GM12878 (cell line): Measurements from ENCODE around the gene VWA3A. TPM values are rescaled to one million over a fixed set of nuclear protein-coding genes. Genes with fewer than 3 reads are reported as not detected.

Experiments
- ATAC-seq: fragments of 200-7000 bp; cut with Tn5 transposase; 3 replicates; pipeline ENCODE4 v1.9.1; 2020; ENCODE audit warnings: mild to moderate bottlenecking, moderate library complexity
- BruUV-seq: library from RNA; stranded (reverse); fragments of 400-500 nt; replicated peaks from 2 replicates; lab custom pipeline; 2021; lab: Mats Ljungman, UMichigan
- CTCF ChIA-PET: fragments of 300-600 bp; sonication (Branson Sonifier 250); formaldehyde crosslinking; extraction: SDS; loops from one replicate; lab custom pipeline; 2021; ENCODE audit warnings: inconsistent platforms; lab: Yijun Ruan, JAX
- POLR2A ChIA-PET: fragments of 350-600 bp; formaldehyde crosslinking; extraction: SDS; loops from one replicate; lab custom pipeline; 2021; ENCODE audit warnings: inconsistent platforms; lab: Charles Lee
- RAD21 ChIA-PET: fragments of 300-600 bp; sonication (Branson Sonifier 250); formaldehyde crosslinking; loops from one replicate; lab custom pipeline; 2023; ENCODE audit warnings: antibody characterized with exemption; ENCODE audit not compliant: unreplicated experiment; lab: Charles Lee
- SMC1A ChIA-PET: fragments of 300-600 bp; sonication (Branson Sonifier 250); formaldehyde crosslinking; loops from one replicate; lab custom pipeline; 2023; ENCODE audit not compliant: unreplicated experiment, uncharacterized antibody; lab: Charles Lee
- DNase-seq: peaks from one replicate; pipeline ENCODE4 v3.0.0-alpha.2; 2011; ENCODE audit warnings: low read depth, low spot score
- FAIRE-seq: peaks from 3 replicates; lab custom pipeline; 2011; peaks lifted over from hg19 to GRCh38; lab: Jason Lieb, UNC
- H2AFZ ChIP-seq: 2 replicates; pipeline ENCODE4 v1.6.0; 2011; ENCODE audit warnings: low read depth, low read length, control low read depth; ENCODE audit not compliant: control insufficient read depth
- H3K27ac ChIP-seq: 2 replicates; pipeline ENCODE4 v1.5.1; 2011; ENCODE audit warnings: control low read depth; ENCODE audit not compliant: control insufficient read depth, insufficient read depth
- H3K27me3 ChIP-seq, 2 experiments: replicated peaks in 1 of 2; 2 replicates each; pipeline versions ENCODE4 v1.6.0 to v1.6.1; 2011; ENCODE audit warnings: low read length in 1 of 2; ENCODE audit not compliant: control insufficient read depth in 2 of 2, insufficient read depth in 2 of 2
- H3K36me3 ChIP-seq, 2 experiments: 2 replicates each; pipeline ENCODE4 v1.5.1; 2011; ENCODE audit warnings: low read length in 1 of 2; ENCODE audit not compliant: control insufficient read depth in 2 of 2, insufficient read depth in 2 of 2
- H3K4me1 ChIP-seq: 2 replicates; pipeline ENCODE4 v1.6.1; 2011; ENCODE audit warnings: mild to moderate bottlenecking, low read length, moderate library complexity, mixed read lengths; ENCODE audit not compliant: control insufficient read depth, insufficient read depth
- H3K4me2 ChIP-seq: 2 replicates; pipeline ENCODE4 v1.6.0; 2011; ENCODE audit warnings: control low read depth; ENCODE audit not compliant: control insufficient read depth, insufficient read depth
- H3K4me3 ChIP-seq: fragments of 200-600 bp; sonication (generic); 2 replicates; pipeline ENCODE4 v1.5.1; 2016
- H3K79me2 ChIP-seq: 2 replicates; pipeline ENCODE4 v1.6.0; 2011; ENCODE audit warnings: low read length; ENCODE audit not compliant: control insufficient read depth, insufficient read depth
- H3K9ac ChIP-seq: 2 replicates; pipeline ENCODE4 v1.8.0; 2011; ENCODE audit warnings: low read length, control low read depth, mixed read lengths; ENCODE audit not compliant: control insufficient read depth, insufficient read depth
- H3K9me3 ChIP-seq: replicated peaks from 3 replicates; pipeline ENCODE4 v1.5.1; 2011; ENCODE audit warnings: mild to moderate bottlenecking, low read length; ENCODE audit not compliant: control insufficient read depth, insufficient read depth
- H4K20me1 ChIP-seq: 2 replicates; pipeline ENCODE4 v1.6.0; 2011; ENCODE audit not compliant: control insufficient read depth, insufficient read depth
- CBFB ChIP-seq: IDR thresholded peaks from 2 replicates; pipeline ENCODE4 v1.6.1; 2016; ENCODE audit warnings: antibody characterized with exemption, low read depth
- CTCF ChIP-seq, 3 experiments: IDR thresholded peaks in 2 of 3; conservative IDR thresholded peaks in 1 of 3; 2 replicates each; pipeline ENCODE4 v1.5.1; 2011; ENCODE audit warnings: low read depth in 3 of 3, low read length in 3 of 3, mild to moderate bottlenecking in 3 of 3, control low read depth in 2 of 3, moderate library complexity in 2 of 3, inconsistent platforms in 1 of 3, mixed read lengths in 1 of 3; ENCODE audit not compliant: control insufficient read depth in 2 of 3, insufficient read depth in 1 of 3; ENCODE audit errors: extremely low read depth in 1 of 3
- FOS ChIP-seq: IDR thresholded peaks from 3 replicates; pipeline ENCODE4 v1.6.1; 2011; ENCODE audit warnings: borderline replicate concordance; ENCODE audit not compliant: insufficient read length; ENCODE audit errors: extremely low read depth
- IRF5 ChIP-seq: fragments of 450-650 bp; IDR thresholded peaks from 2 replicates; pipeline ENCODE4 v1.6.1; 2017; ENCODE audit warnings: borderline replicate concordance
- MTA3 ChIP-seq: IDR thresholded peaks from 2 replicates; pipeline ENCODE4 v1.6.1; 2012; ENCODE audit warnings: low read length, inconsistent platforms, borderline replicate concordance
- NR2F1 ChIP-seq: fragments of 450-650 bp; conservative IDR thresholded peaks from 2 replicates; pipeline ENCODE4 v1.6.1; 2017; ENCODE audit warnings: mild to moderate bottlenecking
- SKIL ChIP-seq: fragments of 450-650 bp; IDR thresholded peaks from 2 replicates; pipeline ENCODE4 v1.6.1; 2017; ENCODE audit warnings: mild to moderate bottlenecking, low read depth, inconsistent platforms; ENCODE audit not compliant: poor library complexity, severe bottlenecking
- TCF3 ChIP-seq: IDR thresholded peaks from 2 replicates; pipeline ENCODE4 v1.6.1; 2012; ENCODE audit warnings: low read depth, mild to moderate bottlenecking, low read length, borderline replicate concordance; ENCODE audit not compliant: insufficient read depth
- WGBS: methylation state at CpG from one replicate; pipeline ENCODE4 v1.1.6; 2016; ENCODE audit warnings: low lambda C conversion rate; ENCODE audit not compliant: insufficient replicate concordance, insufficient coverage; ENCODE audit errors: missing lambda C conversion rate; 5-methylcytosine and 5-hydroxymethylcytosine counted together
- in situ Hi-C: fragments of 300-500 bp; cut with MboI; formaldehyde crosslinking; loops from 9 replicates; pipeline ENCODE4 v1.14.3; 2018; ENCODE audit warnings: mixed read lengths
- intact Hi-C: fragments of 100-400 bp; cut with micrococcal nuclease; formaldehyde crosslinking; loops from one replicate; pipeline ENCODE4 v1.14.2; 2022; ENCODE audit not compliant: unreplicated experiment
- polyA plus RNA-seq, 11 experiments: library from polyadenylated mRNA; depleted of rRNA in 4 of 11; unstranded in 6 of 11; stranded (reverse) in 5 of 11; fragments of >200 nt; fragmentation: Nextera tagmentation in 4 of 11; fragmentation: Illumina TruSeq in 1 of 11; extraction: Ambion mirVana in 4 of 11; extraction: Trizol in 1 of 11; gene quantifications; 1 replicate in 1 of 11; 2 replicates in 10 of 11; pipeline versions ENCODE4 v1.2.1 to v1.2.3, GENCODE V29; 2011 to 2016; ENCODE audit warnings: inconsistent platforms in 2 of 11, missing spikeins in 2 of 11, low read depth in 1 of 11
- total RNA-seq, 4 experiments: library from RNA; depleted of rRNA in 3 of 4; stranded (reverse); fragments of >200 nt in 3 of 4; fragmentation: Illumina TruSeq in 1 of 4; extraction: Trizol in 1 of 4; gene quantifications; 2 replicates each; pipeline versions ENCODE4 v1.2.1 to v1.2.3, GENCODE V29; 2013 to 2021

Gene VWA3A
- total and polyA plus RNA-seq, 10 of the 15 experiments (the other 5 are each of a cell fraction or from before 2014, with no cell fraction given): 0.01 TPM; not detected in 9

- no peak for TF ChIP-seq SKIL
- TF ChIP-seq CBFB: no peak
- no peak for TF ChIP-seq IRF5
- TF ChIP-seq NR2F1: no peak
Measured at GRCh38 chr16:22139732-22140131, 47.4 kb downstream of the VWA3A start (continued).

- ATAC-seq: peak; percentile 74
- Histone ChIP-seq H3K9ac (no peak overlapping the region), H3K4me2 (no peak overlapping the region), H3K4me3 (no peak overlapping the region), H3K4me1 (no peaks in the 10 kb centered on the region), H3K27ac (no peak overlapping the region)
- CTCF ChIA-PET: interaction anchor here (0.6 to 1.8 kb wide), 7 partner anchors 12 to 142 kb away, joined by 3 to 7 read pairs (median 4); partner anchors contain the start of gene MOSMO
- in situ Hi-C loops: no loop called here
- WGBS: 0% methylated on average over 1 of the region's 1 CpG
- POLR2A ChIA-PET: no interaction called here
- no peak for TF ChIP-seq MTA3
- TF ChIP-seq TCF3: no peak
- TF ChIP-seq NR2F1: no peak
- TF ChIP-seq CTCF (IDR thresholded peaks at IDR 0.05 in 2 of 3, conservative IDR thresholded peaks at IDR 0.05 in 1 of 3; ENCODE audit: control insufficient read depth in 2 of 3, extremely low read depth in 1 of 3, insufficient read depth in 1 of 3, low read depth in 3 of 3, low read length in 3 of 3): peak; percentile 11 to 46 (median 32); a peak in 4 of 6 replicates
- TF ChIP-seq FOS: no peak
- TF ChIP-seq, all 136 proteins: peak for 1
- intact Hi-C loops: no loop called here
- Histone ChIP-seq H2AFZ (no peak overlapping the region), H3K79me2 (no peaks in the 10 kb centered on the region), H3K36me3 (no peaks in the 10 kb centered on the region), H4K20me1 (no peaks in the 10 kb centered on the region), H3K27me3 (peaks cover 0 to 3% of the 10 kb centered on the region in 2 experiments; a peak in 2 of 4 replicates), H3K9me3 (no peaks in the 10 kb centered on the region)
- SMC1A ChIA-PET: interaction anchor here (1.1 to 1.5 kb wide), 3 partner anchors 12 to 140 kb away, joined by 3 read pairs; no protein-coding TSS in a partner anchor
- RAD21 ChIA-PET: interaction anchor here (1.4 kb wide), 1 partner anchor 64 kb away, joined by 5 read pairs; no protein-coding TSS in a partner anchor
- DNase-seq (no peak), FAIRE-seq (peak; percentile 81)
- BruUV-seq: no TSS peak
Measured at GRCh38 chr16:22141767-22142166, 49.4 kb downstream of the VWA3A start.
